Lower leg skin (tissue), 3 donors: ENCODE measurements around the gene MASP2.

Source experiments
- POLR2A ChIP-seq, 2 donors: fragments of 450-650 bp; IDR thresholded peaks; one replicate each; pipeline ENCODE4 v1.6.1; 2016 to 2017; ENCODE audit warnings: antibody characterized with exemption in 2 of 2, mild to moderate bottlenecking in 1 of 2, moderate library complexity in 1 of 2
- TF ChIP-seq, protein P1 (sequence below), 3 donors: fragments of 450-650 bp; IDR thresholded peaks; one replicate each; pipeline ENCODE4 v1.5.1; 2016; ENCODE audit warnings: antibody characterized with exemption in 3 of 3, mild to moderate bottlenecking in 3 of 3, moderate library complexity in 2 of 3

GRCh38 chr1:11058595-11059154 lies 11.6 kb upstream of the MASP2 start:
- TF ChIP-seq, protein P1, sequence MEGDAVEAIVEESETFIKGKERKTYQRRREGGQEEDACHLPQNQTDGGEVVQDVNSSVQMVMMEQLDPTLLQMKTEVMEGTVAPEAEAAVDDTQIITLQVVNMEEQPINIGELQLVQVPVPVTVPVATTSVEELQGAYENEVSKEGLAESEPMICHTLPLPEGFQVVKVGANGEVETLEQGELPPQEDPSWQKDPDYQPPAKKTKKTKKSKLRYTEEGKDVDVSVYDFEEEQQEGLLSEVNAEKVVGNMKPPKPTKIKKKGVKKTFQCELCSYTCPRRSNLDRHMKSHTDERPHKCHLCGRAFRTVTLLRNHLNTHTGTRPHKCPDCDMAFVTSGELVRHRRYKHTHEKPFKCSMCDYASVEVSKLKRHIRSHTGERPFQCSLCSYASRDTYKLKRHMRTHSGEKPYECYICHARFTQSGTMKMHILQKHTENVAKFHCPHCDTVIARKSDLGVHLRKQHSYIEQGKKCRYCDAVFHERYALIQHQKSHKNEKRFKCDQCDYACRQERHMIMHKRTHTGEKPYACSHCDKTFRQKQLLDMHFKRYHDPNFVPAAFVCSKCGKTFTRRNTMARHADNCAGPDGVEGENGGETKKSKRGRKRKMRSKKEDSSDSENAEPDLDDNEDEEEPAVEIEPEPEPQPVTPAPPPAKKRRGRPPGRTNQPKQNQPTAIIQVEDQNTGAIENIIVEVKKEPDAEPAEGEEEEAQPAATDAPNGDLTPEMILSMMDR (IDR thresholded peaks at IDR 0.05): no peak
- no peak for TF ChIP-seq POLR2A (IDR thresholded peaks at IDR 0.05)
